ENCODE measurements around the gene CUX1. TPM values are rescaled to one million over a fixed set of nuclear protein-coding genes. Genes with fewer than 3 reads are reported as not detected.

Gene CUX1
- total and polyA plus RNA-seq, 2 of the 13 experiments (the other 11 are each of a cell fraction or from before 2014, with no cell fraction given) = 13.7 to 14.9 TPM

DNA sequence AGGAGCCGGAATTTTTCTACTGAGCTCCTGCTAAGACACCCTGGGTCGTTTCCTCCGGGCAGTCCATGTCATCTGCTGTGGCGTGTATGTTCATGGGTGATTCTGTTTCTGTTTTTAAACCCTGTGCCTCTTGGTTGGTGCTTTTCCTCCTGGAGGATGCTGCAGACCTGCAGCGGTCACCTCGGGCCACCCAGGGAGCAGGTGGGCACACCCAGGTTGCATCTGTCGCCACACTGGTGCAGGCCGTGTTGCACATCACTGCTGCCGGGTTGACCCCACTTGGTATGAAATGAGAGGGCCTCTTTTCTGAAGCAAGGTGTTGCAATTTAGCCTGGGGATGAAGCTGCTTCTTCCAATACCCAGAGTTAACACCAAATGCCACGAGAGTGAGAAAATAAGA is 127.2 kb downstream of the CUX1 start:
- peaks cover 2 to 7% of the 10 kb centered on the region in 2 experiments; a peak in 1 of 5 replicates for H3K36me3 ChIP-seq (replicated peaks in 1 of 2; ENCODE audit: control insufficient read depth in 1 of 2, insufficient read depth in 2 of 2, low read length in 2 of 2)
- TF ChIP-seq, protein P1, sequence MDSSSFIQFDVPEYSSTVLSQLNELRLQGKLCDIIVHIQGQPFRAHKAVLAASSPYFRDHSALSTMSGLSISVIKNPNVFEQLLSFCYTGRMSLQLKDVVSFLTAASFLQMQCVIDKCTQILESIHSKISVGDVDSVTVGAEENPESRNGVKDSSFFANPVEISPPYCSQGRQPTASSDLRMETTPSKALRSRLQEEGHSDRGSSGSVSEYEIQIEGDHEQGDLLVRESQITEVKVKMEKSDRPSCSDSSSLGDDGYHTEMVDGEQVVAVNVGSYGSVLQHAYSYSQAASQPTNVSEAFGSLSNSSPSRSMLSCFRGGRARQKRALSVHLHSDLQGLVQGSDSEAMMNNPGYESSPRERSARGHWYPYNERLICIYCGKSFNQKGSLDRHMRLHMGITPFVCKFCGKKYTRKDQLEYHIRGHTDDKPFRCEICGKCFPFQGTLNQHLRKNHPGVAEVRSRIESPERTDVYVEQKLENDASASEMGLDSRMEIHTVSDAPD (CRISPR knock-in tag; IDR thresholded peaks at IDR 0.05) = no peak
- TF ChIP-seq RARA (CRISPR knock-in tag; IDR thresholded peaks at IDR 0.05) (no peak), ZNF143 (CRISPR knock-in tag; IDR thresholded peaks at IDR 0.05) (no peak), SMAD1 (CRISPR knock-in tag; IDR thresholded peaks at IDR 0.05; ENCODE audit: borderline replicate concordance, low read depth) (no peak)
- TF ChIP-seq, protein P2, sequence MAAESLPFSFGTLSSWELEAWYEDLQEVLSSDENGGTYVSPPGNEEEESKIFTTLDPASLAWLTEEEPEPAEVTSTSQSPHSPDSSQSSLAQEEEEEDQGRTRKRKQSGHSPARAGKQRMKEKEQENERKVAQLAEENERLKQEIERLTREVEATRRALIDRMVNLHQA (CRISPR knock-in tag; IDR thresholded peaks at IDR 0.05) = no peak
- TF ChIP-seq, protein P3, sequence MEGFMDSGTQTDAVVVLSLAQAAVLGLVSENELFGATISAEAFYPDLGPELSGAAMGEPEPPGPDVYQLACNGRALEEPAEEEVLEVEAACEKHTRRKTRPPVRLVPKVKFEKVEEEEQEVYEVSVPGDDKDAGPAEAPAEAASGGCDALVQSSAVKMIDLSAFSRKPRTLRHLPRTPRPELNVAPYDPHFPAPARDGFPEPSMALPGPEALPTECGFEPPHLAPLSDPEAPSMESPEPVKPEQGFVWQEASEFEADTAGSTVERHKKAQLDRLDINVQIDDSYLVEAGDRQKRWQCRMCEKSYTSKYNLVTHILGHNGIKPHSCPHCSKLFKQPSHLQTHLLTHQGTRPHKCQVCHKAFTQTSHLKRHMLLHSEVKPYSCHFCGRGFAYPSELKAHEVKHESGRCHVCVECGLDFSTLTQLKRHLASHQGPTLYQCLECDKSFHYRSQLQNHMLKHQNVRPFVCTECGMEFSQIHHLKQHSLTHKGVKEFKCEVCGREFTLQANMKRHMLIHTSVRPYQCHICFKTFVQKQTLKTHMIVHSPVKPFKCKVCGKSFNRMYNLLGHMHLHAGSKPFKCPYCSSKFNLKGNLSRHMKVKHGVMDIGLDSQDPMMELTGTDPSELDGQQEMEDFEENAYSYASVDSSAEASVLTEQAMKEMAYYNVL (CRISPR knock-in tag; IDR thresholded peaks at IDR 0.05; ENCODE audit: borderline replicate concordance) = no peak
- TF ChIP-seq, protein P4, sequence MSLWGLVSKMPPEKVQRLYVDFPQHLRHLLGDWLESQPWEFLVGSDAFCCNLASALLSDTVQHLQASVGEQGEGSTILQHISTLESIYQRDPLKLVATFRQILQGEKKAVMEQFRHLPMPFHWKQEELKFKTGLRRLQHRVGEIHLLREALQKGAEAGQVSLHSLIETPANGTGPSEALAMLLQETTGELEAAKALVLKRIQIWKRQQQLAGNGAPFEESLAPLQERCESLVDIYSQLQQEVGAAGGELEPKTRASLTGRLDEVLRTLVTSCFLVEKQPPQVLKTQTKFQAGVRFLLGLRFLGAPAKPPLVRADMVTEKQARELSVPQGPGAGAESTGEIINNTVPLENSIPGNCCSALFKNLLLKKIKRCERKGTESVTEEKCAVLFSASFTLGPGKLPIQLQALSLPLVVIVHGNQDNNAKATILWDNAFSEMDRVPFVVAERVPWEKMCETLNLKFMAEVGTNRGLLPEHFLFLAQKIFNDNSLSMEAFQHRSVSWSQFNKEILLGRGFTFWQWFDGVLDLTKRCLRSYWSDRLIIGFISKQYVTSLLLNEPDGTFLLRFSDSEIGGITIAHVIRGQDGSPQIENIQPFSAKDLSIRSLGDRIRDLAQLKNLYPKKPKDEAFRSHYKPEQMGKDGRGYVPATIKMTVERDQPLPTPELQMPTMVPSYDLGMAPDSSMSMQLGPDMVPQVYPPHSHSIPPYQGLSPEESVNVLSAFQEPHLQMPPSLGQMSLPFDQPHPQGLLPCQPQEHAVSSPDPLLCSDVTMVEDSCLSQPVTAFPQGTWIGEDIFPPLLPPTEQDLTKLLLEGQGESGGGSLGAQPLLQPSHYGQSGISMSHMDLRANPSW (CRISPR knock-in tag; IDR thresholded peaks at IDR 0.05; ENCODE audit: borderline replicate concordance) = no peak
- ChIA-PET POLR2A (no interaction called here), CTCF (ENCODE audit: low intra/inter-chr PET ratio, low total read pairs) (no interaction called here)
- WGBS (ENCODE audit: low lambda C conversion rate) = 97% methylated on average over 10 of the region's 10 CpGs
- H3K9ac ChIP-seq (ENCODE audit: insufficient read depth, low read depth, low read length) = no peak overlapping the region
- no peak overlapping the region for H3K4me2 ChIP-seq (ENCODE audit: low read depth, low read length)
- no peak overlapping the region for H3K4me3 ChIP-seq (replicated peaks in 1 of 3; ENCODE audit: insufficient read depth in 1 of 3, low read depth in 2 of 3, low read length in 3 of 3)
- no peaks in the 10 kb centered on the region for H3K9me3 ChIP-seq (ENCODE audit: low read length)
- in situ Hi-C loops (cut with HindIII; ENCODE audit: extremely low pct_ligation_motif_present, low pct_unique_long_range_greater_than_20kb) (no loop called here), intact Hi-C loops (cut with micrococcal nuclease; ENCODE audit: unreplicated experiment) (no loop called here)
- peaks cover 10% of the 10 kb centered on the region for H3K79me2 ChIP-seq (ENCODE audit: insufficient read depth, low read length)
- no peak overlapping the region for H3K27ac ChIP-seq (ENCODE audit: extremely low read length, insufficient read depth, low read length)
- DNase-seq (ENCODE audit: low spot score) (no peak), FAIRE-seq (no peak), ATAC-seq (no peak)
- H4K20me1 ChIP-seq (ENCODE audit: insufficient read depth, low read length) = 0 out of 2 replicates have a peak, but pooled peaks cover 2% of the 10 kb centered on the region
- BruUV-seq (replicated peaks) = no TSS peak
- no peak overlapping the region for H2AFZ ChIP-seq (ENCODE audit: low read length)
- no peaks in the 10 kb centered on the region for H3K4me1 ChIP-seq (ENCODE audit: insufficient read depth, low read length)
- H3K27me3 ChIP-seq (ENCODE audit: control insufficient read depth in 1 of 2, insufficient read depth in 2 of 2, low read length in 2 of 2) = no peaks in the 10 kb centered on the region
